NCI-H1930 (cell line): ENCODE measurements around the gene PDGFD.
"Not testable (repeated sequence)": the region's sequence is repeated elsewhere in the genome, so short reads cannot be mapped to it uniquely, and the experiment has no call there.

Experiments used
- DNase-seq, 2 experiments: peaks; one replicate each; lab custom pipeline; 2025; lab: John Stamatoyannopoulos, UW

Gene PDGFD

GRCh38 chr11:104054911-104055529 lies 108.9 kb downstream of the PDGFD start:
- DNase-seq: no peak

GRCh38 chr11:104053743-104054478 lies 110.0 kb downstream of the PDGFD start:
- DNase-seq: no peak

GRCh38 chr11:104051778-104052177 lies 112.2 kb downstream of the PDGFD start:
- no peak for DNase-seq

- no peak for DNase-seq
Observed at GRCh38 chr11:104049116-104049515, 114.8 kb downstream of the PDGFD start.

- not testable (repeated sequence) for DNase-seq
Observed at GRCh38 chr11:104046858-104047257, 117.1 kb downstream of the PDGFD start.

GRCh38 chr11:104046331-104046730 lies 117.6 kb downstream of the PDGFD start:
- DNase-seq: no peak

- DNase-seq: no peak
Observed at GRCh38 chr11:104043678-104044239, 120.2 kb downstream of the PDGFD start.

- no peak for DNase-seq
Observed at GRCh38 chr11:104043142-104043541, 120.8 kb downstream of the PDGFD start.

GRCh38 chr11:104041792-104042191 lies 122.2 kb downstream of the PDGFD start:
- no peak for DNase-seq

- no peak for DNase-seq
Observed at GRCh38 chr11:104036995-104037394, 127.0 kb downstream of the PDGFD start.

GRCh38 chr11:104036588-104036987 lies 127.4 kb downstream of the PDGFD start, which contains the start of gene DDI1:
Gene DDI1, plus strand, starts transcription at chr11:104036640. Its CDS starts 183 bp downstream, at chr11:104036823.
- DNase-seq: no peak

- DNase-seq: no peak
Observed at GRCh38 chr11:104033561-104033960, 130.4 kb downstream of the PDGFD start.

- DNase-seq: no peak
Observed at GRCh38 chr11:104033134-104033533, 130.8 kb downstream of the PDGFD start.

- no peak for DNase-seq
Observed at GRCh38 chr11:104028476-104029263, 135.3 kb downstream of the PDGFD start.

GRCh38 chr11:104024572-104024971 lies 139.4 kb downstream of the PDGFD start:
- DNase-seq: no peak

- DNase-seq: no peak
Observed at GRCh38 chr11:104015649-104016415, 148.1 kb downstream of the PDGFD start.

- no peak for DNase-seq
Observed at GRCh38 chr11:104011044-104011443, 152.9 kb downstream of the PDGFD start.

- DNase-seq: no peak
Observed at GRCh38 chr11:104009744-104010143, 154.2 kb downstream of the PDGFD start.

- no peak for DNase-seq
Observed at GRCh38 chr11:104005234-104005855, 158.6 kb downstream of the PDGFD start.

GRCh38 chr11:104003491-104003890 lies 160.5 kb downstream of the PDGFD start:
- DNase-seq: no peak

- no peak for DNase-seq
Observed at GRCh38 chr11:104001561-104002056, 162.3 kb downstream of the PDGFD start.
